Panc1 (cell line): ENCODE data around the gene WNK1.

ENCODE experiments used
- CTCF ChIP-seq: fragments of 450-650 bp; IDR thresholded peaks from 2 replicates; pipeline ENCODE4 v1.5.1; 2017; ENCODE audit warnings: mild to moderate bottlenecking
- POLR2AphosphoS5 ChIP-seq: IDR thresholded peaks from 2 replicates; pipeline ENCODE4 v1.6.1; 2012; ENCODE audit warnings: mild to moderate bottlenecking, low read depth, low read length, moderate library complexity
- SIN3A ChIP-seq: IDR thresholded peaks from 2 replicates; pipeline ENCODE4 v1.6.1; 2012; ENCODE audit warnings: low read depth, mild to moderate bottlenecking, low read length, moderate library complexity, borderline replicate concordance; ENCODE audit not compliant: insufficient read depth
- TCF7L2 ChIP-seq: IDR thresholded peaks from 2 replicates; pipeline ENCODE4 v1.6.1; 2011; ENCODE audit warnings: mild to moderate bottlenecking, low read depth, low read length, inconsistent platforms

- TF ChIP-seq TCF7L2 (no peak), CTCF (no peak), SIN3A (no peak), POLR2AphosphoS5 (no peak)
Measured at GRCh38 chr12:903055-903454, 150.7 kb downstream of the WNK1 start.
